DND-41 (cell line): ENCODE measurements around the gene IFIH1.
A peak's percentile ranks its signal among the peaks of the same experiment; 100 is the strongest.

Source experiments
- ATAC-seq: fragments of 200-7000 bp; cut with Tn5 transposase; 3 replicates; pipeline ENCODE4 v1.9.1; 2021; ENCODE audit warnings: low read depth; ENCODE audit not compliant: insufficient read depth
- DNase-seq: peaks from one replicate; pipeline ENCODE4 v3.0.0-alpha.2; 2020
- H2AFZ ChIP-seq: 2 replicates; pipeline ENCODE4 v1.6.0; 2012; ENCODE audit warnings: low read depth, low read length
- H3K27ac ChIP-seq: 2 replicates; pipeline ENCODE4 v1.5.1; 2012; ENCODE audit warnings: low read length, inconsistent platforms
- H3K27me3 ChIP-seq: fragments of 200-600 bp; sonication (generic); 2 replicates; pipeline ENCODE4 v1.6.0; 2012; ENCODE audit warnings: low read length, mild to moderate bottlenecking, inconsistent platforms; ENCODE audit not compliant: insufficient read depth, poor library complexity
- H3K36me3 ChIP-seq: 2 replicates; pipeline ENCODE4 v1.5.1; 2012; ENCODE audit warnings: low read length, inconsistent platforms; ENCODE audit not compliant: insufficient read depth
- H3K4me1 ChIP-seq: 2 replicates; pipeline ENCODE4 v1.5.1; 2012; ENCODE audit warnings: mild to moderate bottlenecking, low read length; ENCODE audit not compliant: insufficient read depth
- H3K4me2 ChIP-seq: 2 replicates; pipeline ENCODE4 v1.6.0; 2012; ENCODE audit warnings: mild to moderate bottlenecking, moderate library complexity, low read length, inconsistent platforms; ENCODE audit not compliant: insufficient read depth
- H3K4me3 ChIP-seq, 2 experiments: fragments of 200-600 bp in 1 of 2; shearing (Covaris generic) in 1 of 2; 2 replicates each; pipeline ENCODE4 v1.5.1; 2012 to 2016; ENCODE audit warnings: inconsistent platforms in 2 of 2, low read length in 2 of 2, mild to moderate bottlenecking in 2 of 2, low read depth in 1 of 2, moderate library complexity in 1 of 2
- H3K79me2 ChIP-seq: 2 replicates; pipeline ENCODE4 v1.6.0; 2012; ENCODE audit warnings: low read length, inconsistent platforms; ENCODE audit not compliant: insufficient read depth
- H3K9ac ChIP-seq: 2 replicates; pipeline ENCODE4 v1.6.0; 2012; ENCODE audit warnings: low read depth, mild to moderate bottlenecking, inconsistent platforms, low read length, moderate library complexity
- H3K9me3 ChIP-seq: 2 replicates; pipeline ENCODE4 v1.5.1; 2012; ENCODE audit warnings: low read length, moderate library complexity, mild to moderate bottlenecking, inconsistent platforms; ENCODE audit not compliant: insufficient read depth, severe bottlenecking
- H4K20me1 ChIP-seq: 2 replicates; pipeline ENCODE4 v1.6.0; 2012; ENCODE audit warnings: low read length; ENCODE audit not compliant: insufficient read depth
- EZH2 ChIP-seq: IDR thresholded peaks from 3 replicates; pipeline ENCODE4 v1.6.1; 2012; ENCODE audit warnings: borderline replicate concordance, low read depth, mild to moderate bottlenecking, moderate library complexity, low read length, inconsistent platforms; ENCODE audit not compliant: severe bottlenecking
- TF ChIP-seq, protein P1 (sequence below): IDR thresholded peaks from 2 replicates; pipeline ENCODE4 v1.5.1; 2012; ENCODE audit warnings: borderline replicate concordance, low read length, moderate library complexity, mild to moderate bottlenecking; ENCODE audit not compliant: poor library complexity, severe bottlenecking; ENCODE audit errors: extremely low read depth

IFIH1 gene

DNA sequence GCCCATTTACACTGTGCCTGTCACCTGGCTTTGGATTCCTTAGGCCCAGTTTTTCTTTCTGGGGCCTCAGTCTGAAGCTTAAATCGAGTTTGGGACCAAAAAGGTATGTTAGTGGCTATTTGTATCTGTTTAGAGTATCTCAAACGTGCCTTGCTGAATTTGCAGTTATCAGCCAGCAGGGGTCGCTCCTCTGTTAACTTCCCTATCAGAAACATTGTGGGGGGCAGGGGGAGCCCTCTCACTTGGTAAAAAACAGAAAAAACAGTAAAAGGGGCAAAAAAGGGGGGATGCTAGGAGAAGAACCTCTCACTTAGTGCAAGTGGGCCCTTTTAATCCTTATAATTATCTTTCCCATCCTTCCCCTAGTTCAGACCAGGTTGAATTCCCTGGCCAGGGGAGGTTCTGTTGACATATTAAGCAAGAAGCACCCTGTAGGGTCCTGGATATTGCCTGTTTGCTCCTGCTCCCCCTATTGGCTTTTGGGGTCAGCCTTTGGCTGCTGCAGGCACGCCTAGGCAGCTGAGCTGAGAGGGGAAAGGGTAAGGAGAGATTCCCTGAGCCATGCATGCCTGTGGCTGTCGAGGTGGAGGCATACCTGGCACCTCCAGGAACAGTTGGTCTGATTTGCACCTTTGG, 8.8 kb upstream of the IFIH1 start:
- TF ChIP-seq, protein P1, sequence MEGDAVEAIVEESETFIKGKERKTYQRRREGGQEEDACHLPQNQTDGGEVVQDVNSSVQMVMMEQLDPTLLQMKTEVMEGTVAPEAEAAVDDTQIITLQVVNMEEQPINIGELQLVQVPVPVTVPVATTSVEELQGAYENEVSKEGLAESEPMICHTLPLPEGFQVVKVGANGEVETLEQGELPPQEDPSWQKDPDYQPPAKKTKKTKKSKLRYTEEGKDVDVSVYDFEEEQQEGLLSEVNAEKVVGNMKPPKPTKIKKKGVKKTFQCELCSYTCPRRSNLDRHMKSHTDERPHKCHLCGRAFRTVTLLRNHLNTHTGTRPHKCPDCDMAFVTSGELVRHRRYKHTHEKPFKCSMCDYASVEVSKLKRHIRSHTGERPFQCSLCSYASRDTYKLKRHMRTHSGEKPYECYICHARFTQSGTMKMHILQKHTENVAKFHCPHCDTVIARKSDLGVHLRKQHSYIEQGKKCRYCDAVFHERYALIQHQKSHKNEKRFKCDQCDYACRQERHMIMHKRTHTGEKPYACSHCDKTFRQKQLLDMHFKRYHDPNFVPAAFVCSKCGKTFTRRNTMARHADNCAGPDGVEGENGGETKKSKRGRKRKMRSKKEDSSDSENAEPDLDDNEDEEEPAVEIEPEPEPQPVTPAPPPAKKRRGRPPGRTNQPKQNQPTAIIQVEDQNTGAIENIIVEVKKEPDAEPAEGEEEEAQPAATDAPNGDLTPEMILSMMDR: peak; percentile 77
- no peak for TF ChIP-seq EZH2
- ATAC-seq (peak; percentile 66; the same call in 2 of the 3 replicates), DNase-seq (peak; percentile 35)
- Histone ChIP-seq H4K20me1 (no peaks in the 10 kb centered on the region), H3K27me3 (no peaks in the 10 kb centered on the region), H3K79me2 (no peaks in the 10 kb centered on the region), H3K4me1 (no peaks in the 10 kb centered on the region), H3K36me3 (no peaks in the 10 kb centered on the region), H3K9ac (no peak overlapping the region), H3K4me2 (no peak overlapping the region), H3K27ac (no peak overlapping the region), H2AFZ (no peak overlapping the region), H3K4me3 (no peak overlapping the region), H3K9me3 (no peaks in the 10 kb centered on the region)

DNA sequence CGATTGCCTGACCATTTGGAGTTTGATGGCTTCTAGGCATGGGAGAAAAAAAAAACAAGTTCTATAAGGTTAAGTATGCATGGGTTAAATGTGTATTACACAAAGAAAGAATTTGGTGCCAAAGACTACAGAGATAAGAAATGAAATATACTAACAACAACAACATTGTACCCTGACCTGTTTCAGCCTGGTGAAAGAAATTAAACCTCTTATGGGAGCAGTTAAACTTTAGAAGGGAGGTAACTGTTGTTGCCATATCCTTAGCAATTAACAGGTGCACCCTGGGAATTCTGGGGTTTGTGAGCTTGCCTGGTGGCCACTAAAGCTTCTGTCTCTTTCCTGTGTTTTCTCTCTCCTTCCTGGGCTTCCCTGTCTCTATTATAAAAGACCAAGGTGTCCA, 6.5 kb upstream of the IFIH1 start:
- Histone ChIP-seq H2AFZ (no peak overlapping the region), H3K27me3 (no peaks in the 10 kb centered on the region), H3K27ac (no peak overlapping the region), H3K9ac (no peak overlapping the region), H3K4me2 (no peak overlapping the region), H3K4me3 (no peak overlapping the region), H3K79me2 (no peaks in the 10 kb centered on the region), H3K9me3 (no peaks in the 10 kb centered on the region), H4K20me1 (no peaks in the 10 kb centered on the region), H3K36me3 (no peaks in the 10 kb centered on the region), H3K4me1 (peaks cover 2% of the 10 kb centered on the region)
- DNase-seq: no peak
- ATAC-seq: no peak
- TF ChIP-seq, protein P1: no peak
- no peak for TF ChIP-seq EZH2

DNA sequence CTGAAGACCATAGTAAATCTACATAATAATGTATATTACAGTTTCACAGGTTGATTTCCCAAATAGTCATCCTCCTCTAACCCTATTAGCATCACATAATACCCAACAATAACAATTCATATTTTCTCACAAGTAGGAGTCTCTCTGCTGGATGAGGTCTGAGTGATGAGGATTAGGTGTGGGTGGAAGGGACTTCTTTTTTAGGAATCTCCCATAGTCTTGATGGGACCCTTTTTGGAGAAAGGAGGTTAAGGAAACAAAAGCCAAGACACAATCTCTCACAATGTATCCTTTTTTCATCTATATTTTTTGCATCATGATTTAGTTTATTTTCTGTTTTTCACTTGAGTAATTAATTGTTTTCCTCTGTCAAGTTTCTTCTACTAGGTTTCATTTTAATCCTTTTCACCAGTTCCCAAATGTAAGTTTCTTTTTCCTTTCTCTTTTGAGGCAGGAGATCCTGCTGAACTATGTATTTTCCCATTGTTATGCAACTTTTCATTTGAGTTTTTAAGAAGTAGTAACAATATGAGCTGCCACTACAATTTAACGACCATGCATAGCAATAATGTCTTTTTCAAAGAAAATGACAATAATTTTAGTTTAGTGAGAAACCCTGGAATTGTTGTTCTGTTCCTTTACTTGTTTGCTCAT, 2.5 kb upstream of the IFIH1 start:
- no peak for TF ChIP-seq EZH2
- TF ChIP-seq, protein P1: no peak
- Histone ChIP-seq H3K4me2 (no peak overlapping the region), H2AFZ (no peak overlapping the region)

More for the DNA sequence above, 2.5 kb upstream of the IFIH1 start:
- ATAC-seq: no peak
- H3K79me2 ChIP-seq: peaks cover 10% of the 10 kb centered on the region
- peaks cover 35% of the 10 kb centered on the region for H3K4me1 ChIP-seq
- no peak for DNase-seq
- H3K27me3 ChIP-seq: no peaks in the 10 kb centered on the region
- H3K36me3 ChIP-seq: no peaks in the 10 kb centered on the region; the same call in 1 of the 2 replicates
- no peaks in the 10 kb centered on the region for H4K20me1 ChIP-seq
- no peak overlapping the region for H3K9ac ChIP-seq
- H3K4me3 ChIP-seq: no peak overlapping the region
- H3K27ac ChIP-seq: no peak overlapping the region
- H3K9me3 ChIP-seq: no peaks in the 10 kb centered on the region
